Measurements from ENCODE around the gene WDR33. TPM values are rescaled to one million over a fixed set of nuclear protein-coding genes. Genes with fewer than 3 reads are reported as not detected.
"Not testable (repeated sequence)": the region's sequence is repeated elsewhere in the genome, so short reads cannot be mapped to it uniquely, and the experiment has no call there.

Gene WDR33
- total RNA-seq, 1 donor from 2014 or later = 23.5 TPM

DNA sequence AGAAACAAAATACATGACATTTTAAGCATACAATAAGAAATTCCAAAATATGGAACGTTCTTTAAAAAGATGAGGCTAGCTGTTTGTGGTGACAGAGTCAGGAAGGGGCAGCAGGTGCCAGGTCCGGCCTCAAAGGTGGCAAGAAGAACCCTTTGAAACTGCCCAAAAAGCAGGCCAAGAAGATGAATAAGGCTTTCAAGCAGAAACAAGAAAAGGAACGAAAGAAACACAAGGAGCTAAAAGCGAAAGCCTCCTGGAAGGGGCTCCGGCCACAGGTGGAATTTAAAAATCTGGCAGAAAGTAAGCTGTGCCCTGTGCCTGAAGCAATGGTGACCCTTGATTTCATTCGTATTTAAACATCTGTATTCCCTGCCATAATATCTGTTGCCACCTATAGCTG lies 5.5 kb downstream of the WDR33 start:
- H3K27me3 ChIP-seq (ENCODE audit: control insufficient read depth, insufficient read depth, low read length) = no peaks in the 10 kb centered on the region
- DNase-seq (ENCODE audit: low read depth) = no peak
- TF ChIP-seq, protein P1, sequence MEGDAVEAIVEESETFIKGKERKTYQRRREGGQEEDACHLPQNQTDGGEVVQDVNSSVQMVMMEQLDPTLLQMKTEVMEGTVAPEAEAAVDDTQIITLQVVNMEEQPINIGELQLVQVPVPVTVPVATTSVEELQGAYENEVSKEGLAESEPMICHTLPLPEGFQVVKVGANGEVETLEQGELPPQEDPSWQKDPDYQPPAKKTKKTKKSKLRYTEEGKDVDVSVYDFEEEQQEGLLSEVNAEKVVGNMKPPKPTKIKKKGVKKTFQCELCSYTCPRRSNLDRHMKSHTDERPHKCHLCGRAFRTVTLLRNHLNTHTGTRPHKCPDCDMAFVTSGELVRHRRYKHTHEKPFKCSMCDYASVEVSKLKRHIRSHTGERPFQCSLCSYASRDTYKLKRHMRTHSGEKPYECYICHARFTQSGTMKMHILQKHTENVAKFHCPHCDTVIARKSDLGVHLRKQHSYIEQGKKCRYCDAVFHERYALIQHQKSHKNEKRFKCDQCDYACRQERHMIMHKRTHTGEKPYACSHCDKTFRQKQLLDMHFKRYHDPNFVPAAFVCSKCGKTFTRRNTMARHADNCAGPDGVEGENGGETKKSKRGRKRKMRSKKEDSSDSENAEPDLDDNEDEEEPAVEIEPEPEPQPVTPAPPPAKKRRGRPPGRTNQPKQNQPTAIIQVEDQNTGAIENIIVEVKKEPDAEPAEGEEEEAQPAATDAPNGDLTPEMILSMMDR (IDR thresholded peaks at IDR 0.05; ENCODE audit: insufficient read depth, low read length, poor library complexity, severe bottlenecking) = no peak
- H3K4me3 ChIP-seq (ENCODE audit: low read depth, low read length) = no peak overlapping the region
- no peaks in the 10 kb centered on the region for H3K36me3 ChIP-seq (ENCODE audit: control insufficient read depth, insufficient read depth, low read length)

DNA sequence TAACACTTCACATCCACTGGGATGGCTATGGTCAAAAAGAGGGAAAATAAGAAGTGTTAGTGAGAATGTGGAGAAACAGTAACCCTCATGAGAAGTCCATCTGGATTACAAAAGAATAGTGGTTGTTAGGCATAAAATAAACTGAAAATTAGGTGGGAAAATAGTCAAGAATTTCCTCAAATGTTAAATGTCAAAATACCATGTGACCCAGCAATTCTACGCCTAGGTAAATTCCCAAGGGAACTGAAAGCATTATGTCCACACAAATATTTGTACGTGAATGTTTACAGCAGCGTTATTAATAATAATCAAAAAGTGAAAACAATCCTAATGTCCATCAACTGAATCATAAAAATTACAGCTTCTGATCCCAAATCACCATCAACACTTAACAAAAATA lies 11.0 kb downstream of the WDR33 start:
- TF ChIP-seq, protein P1 (IDR thresholded peaks at IDR 0.05; ENCODE audit: insufficient read depth, low read length, poor library complexity, severe bottlenecking) = no peak
- no peaks in the 10 kb centered on the region for H3K36me3 ChIP-seq (ENCODE audit: control insufficient read depth, insufficient read depth, low read length)
- H3K27me3 ChIP-seq (ENCODE audit: control insufficient read depth, insufficient read depth, low read length) = no peaks in the 10 kb centered on the region
- DNase-seq (ENCODE audit: low read depth) = no peak
- H3K4me3 ChIP-seq (ENCODE audit: low read depth, low read length) = no peak overlapping the region

DNA sequence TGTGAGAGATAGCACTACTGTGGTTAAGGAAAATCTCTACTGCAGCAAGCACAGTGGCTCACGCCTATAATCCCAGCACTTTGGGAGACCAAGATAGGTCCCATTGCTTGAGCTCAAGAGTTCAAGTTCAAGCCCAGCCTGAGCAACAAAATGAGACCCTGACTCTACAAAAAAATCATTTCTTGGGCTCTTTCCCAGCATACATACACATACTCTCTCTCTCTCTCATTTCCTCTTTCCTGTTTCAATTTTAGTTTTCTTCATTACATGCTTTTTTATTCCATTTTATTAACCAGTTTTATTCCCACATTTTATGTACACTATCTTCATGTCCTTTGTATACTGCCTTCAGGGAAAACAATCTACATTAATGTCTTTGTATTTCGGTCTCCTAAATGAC lies 14.6 kb downstream of the WDR33 start:
- TF ChIP-seq, protein P1 (IDR thresholded peaks at IDR 0.05; ENCODE audit: insufficient read depth, low read length, poor library complexity, severe bottlenecking) = no peak
- no peak for DNase-seq (ENCODE audit: low read depth)
- no peaks in the 10 kb centered on the region for H3K27me3 ChIP-seq (ENCODE audit: control insufficient read depth, insufficient read depth, low read length)
- H3K4me3 ChIP-seq (ENCODE audit: low read depth, low read length) = no peak overlapping the region
- no peaks in the 10 kb centered on the region for H3K36me3 ChIP-seq (ENCODE audit: control insufficient read depth, insufficient read depth, low read length)

DNA sequence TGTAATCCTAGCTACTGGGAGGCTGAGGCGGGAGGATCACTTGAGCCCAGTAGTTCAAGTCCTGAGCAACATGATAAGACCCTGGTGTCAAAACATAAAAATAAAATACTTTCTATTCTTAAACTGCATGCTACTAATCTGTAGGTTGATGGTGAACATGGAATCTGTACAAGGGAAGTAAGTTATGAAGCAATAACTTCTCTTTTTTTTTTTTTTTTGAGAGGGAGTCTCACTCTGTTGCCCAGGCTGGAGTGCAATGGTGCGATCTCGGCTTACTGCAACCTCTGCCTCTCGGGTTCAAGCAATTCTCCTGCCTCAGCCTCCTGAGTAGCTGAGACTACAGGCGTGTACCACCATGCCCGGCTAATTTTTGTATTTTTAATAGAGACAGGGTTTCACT lies 16.1 kb downstream of the WDR33 start:
- H3K27me3 ChIP-seq (ENCODE audit: control insufficient read depth, insufficient read depth, low read length); H3K36me3 ChIP-seq (ENCODE audit: control insufficient read depth, insufficient read depth, low read length); H3K4me3 ChIP-seq (ENCODE audit: low read depth, low read length); DNase-seq (ENCODE audit: low read depth): not testable (repeated sequence)

DNA sequence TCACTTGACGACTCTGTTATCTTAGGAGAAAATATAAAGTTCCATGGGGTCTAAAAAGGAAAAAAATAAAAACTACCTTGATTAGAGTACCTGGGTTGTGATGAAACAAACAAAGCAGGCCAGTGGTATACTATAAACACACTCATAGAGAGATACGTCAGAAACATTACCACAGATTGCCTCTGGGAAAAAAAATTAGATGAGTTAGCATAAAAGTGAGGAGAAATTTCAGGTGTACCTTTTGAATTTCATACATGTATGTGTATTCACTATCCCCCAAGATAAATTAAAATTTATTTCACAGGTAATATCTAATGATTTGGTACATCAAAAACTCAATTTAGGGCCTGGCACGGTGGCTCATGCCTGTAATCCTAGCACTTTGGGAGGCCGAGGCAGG lies 18.2 kb downstream of the WDR33 start:
- TF ChIP-seq, protein P1 (IDR thresholded peaks at IDR 0.05; ENCODE audit: insufficient read depth, low read length, poor library complexity, severe bottlenecking) = no peak
- Histone ChIP-seq H3K27me3 (ENCODE audit: control insufficient read depth, insufficient read depth, low read length) (no peaks in the 10 kb centered on the region), H3K4me3 (ENCODE audit: low read depth, low read length) (no peak overlapping the region)

DNA sequence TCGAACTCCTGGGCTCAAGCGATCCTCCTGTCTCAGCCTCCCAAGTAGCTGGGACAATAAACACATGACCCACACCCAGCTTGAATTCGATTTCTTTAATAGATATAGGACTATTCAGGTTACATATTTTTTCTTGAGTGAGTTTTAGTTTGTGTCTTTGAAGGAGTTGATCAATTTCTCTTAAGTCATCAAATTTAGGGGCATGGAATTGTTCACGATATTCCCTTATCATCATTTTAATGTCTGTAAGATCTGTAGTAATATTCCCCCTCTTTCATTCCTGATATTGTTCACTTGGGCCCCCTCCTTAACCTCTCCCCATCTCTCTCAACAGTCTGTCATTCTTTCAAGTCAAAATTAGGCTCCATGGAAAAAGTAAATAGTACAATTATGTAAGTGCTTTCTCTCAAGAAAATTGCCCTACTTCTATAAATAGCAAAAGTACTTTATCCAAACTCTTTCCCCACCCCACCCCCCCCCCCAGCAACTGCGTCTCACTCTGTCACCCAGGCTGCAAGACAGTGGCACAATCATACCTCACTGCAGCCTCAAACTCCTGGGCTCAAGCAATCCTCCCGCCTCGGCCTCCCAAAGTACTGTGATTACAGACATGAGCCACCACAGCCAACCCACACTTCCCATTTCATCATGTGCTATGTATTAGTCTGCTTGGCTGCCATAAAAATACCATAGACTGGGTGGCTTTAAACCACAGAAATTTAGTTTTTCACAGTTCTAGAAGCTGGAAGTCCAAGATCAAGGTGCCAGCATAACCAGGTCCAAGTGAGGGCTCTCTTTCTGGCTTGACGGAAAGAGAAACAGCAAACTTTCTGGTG lies 20.1 kb downstream of the WDR33 start:
- no peak overlapping the region for H3K4me3 ChIP-seq (ENCODE audit: low read depth, low read length)
- TF ChIP-seq, protein P1 (IDR thresholded peaks at IDR 0.05; ENCODE audit: insufficient read depth, low read length, poor library complexity, severe bottlenecking) = no peak
- no peaks in the 10 kb centered on the region for H3K36me3 ChIP-seq (ENCODE audit: control insufficient read depth, insufficient read depth, low read length)
- DNase-seq (ENCODE audit: low read depth) = no peak
- no peaks in the 10 kb centered on the region for H3K27me3 ChIP-seq (ENCODE audit: control insufficient read depth, insufficient read depth, low read length)

More for the DNA sequence above, 18.2 kb downstream of the WDR33 start:
- no peak for DNase-seq (ENCODE audit: low read depth)
- no peaks in the 10 kb centered on the region for H3K36me3 ChIP-seq (ENCODE audit: control insufficient read depth, insufficient read depth, low read length)
